ENCODE measurements around the gene RPL7A.
"Not testable (repeated sequence)": the region's sequence is repeated elsewhere in the genome, so short reads cannot be mapped to it uniquely, and the experiment has no call there.

The RPL7A gene

GRCh38 chr9:133305731-133306130 lies 42.3 kb upstream of the RPL7A start:
- TF ChIP-seq CTCF (conservative IDR thresholded peaks at IDR 0.05; ENCODE audit: low read length): no peak
- H3K4me3 ChIP-seq (ENCODE audit: low read length): no peak overlapping the region
- no peak for DNase-seq (ENCODE audit: low read depth)

- TF ChIP-seq CTCF (conservative IDR thresholded peaks at IDR 0.05; ENCODE audit: low read length): no peak
- DNase-seq (ENCODE audit: low read depth): peak; percentile 40
- H3K4me3 ChIP-seq (ENCODE audit: low read length): no peak overlapping the region
These were observed 41.5 kb upstream of the RPL7A start for GRCh38 chr9:133306242-133307204.

GRCh38 chr9:133307301-133307700 lies 40.7 kb upstream of the RPL7A start:
- TF ChIP-seq CTCF (conservative IDR thresholded peaks at IDR 0.05; ENCODE audit: low read length): no peak
- DNase-seq (ENCODE audit: low read depth): no peak
- no peak overlapping the region for H3K4me3 ChIP-seq (ENCODE audit: low read length)

GRCh38 chr9:133309608-133310007 lies 38.4 kb upstream of the RPL7A start:
- DNase-seq (ENCODE audit: low read depth): no peak
- no peak overlapping the region for H3K4me3 ChIP-seq (ENCODE audit: low read length)
- no peak for TF ChIP-seq CTCF (conservative IDR thresholded peaks at IDR 0.05; ENCODE audit: low read length)

GRCh38 chr9:133315997-133316396 lies 32.0 kb upstream of the RPL7A start:
- no peak for DNase-seq (ENCODE audit: low read depth)
- TF ChIP-seq CTCF (conservative IDR thresholded peaks at IDR 0.05; ENCODE audit: low read length): no peak
- no peak overlapping the region for H3K4me3 ChIP-seq (ENCODE audit: low read length)

- DNase-seq (ENCODE audit: low read depth); H3K4me3 ChIP-seq (ENCODE audit: low read length): not testable (repeated sequence)
These were observed 30.5 kb upstream of the RPL7A start for GRCh38 chr9:133317551-133317950.

GRCh38 chr9:133320421-133320881 lies 27.6 kb upstream of the RPL7A start:
- TF ChIP-seq CTCF (conservative IDR thresholded peaks at IDR 0.05; ENCODE audit: low read length): no peak
- DNase-seq (ENCODE audit: low read depth): no peak
- H3K4me3 ChIP-seq (ENCODE audit: low read length): no peak overlapping the region
